OCI-LY7 (cell line): ENCODE measurements around the gene DTX1.

ENCODE experiments used
- EZH2phosphoT487 ChIP-seq: fragments of 200-600 bp; sonication (generic); IDR thresholded peaks from 2 replicates; pipeline ENCODE4 v1.6.1; 2018; ENCODE audit warnings: low read depth, borderline replicate concordance, mild to moderate bottlenecking, mixed run types, antibody characterized with exemption, low read length, moderate library complexity, mixed read lengths
- TF ChIP-seq, protein P1 (sequence below): fragments of 200-600 bp; sonication (generic); conservative IDR thresholded peaks from 2 replicates; pipeline ENCODE4 v1.5.1; 2014; ENCODE audit warnings: mild to moderate bottlenecking, antibody characterized with exemption, low read length, moderate library complexity, mixed read lengths

DNA sequence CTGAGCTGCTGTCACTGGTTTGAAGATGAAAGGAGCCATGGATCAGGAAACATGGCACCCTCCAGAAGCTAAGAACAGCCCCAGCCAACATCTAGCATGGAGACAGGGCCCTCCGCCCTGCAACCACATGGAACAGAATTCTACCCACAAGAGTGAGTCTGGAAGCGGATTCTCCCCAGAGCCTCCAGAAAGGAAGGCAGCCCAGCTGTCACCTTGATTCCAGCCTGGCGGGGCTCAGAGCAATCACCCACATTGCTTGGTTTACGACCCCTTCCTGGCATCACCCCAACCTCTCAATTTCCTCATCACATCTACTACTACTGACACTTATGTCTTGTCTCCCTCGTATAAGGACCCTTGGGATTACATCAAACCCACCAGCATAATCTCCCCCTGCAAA is 39.7 kb upstream of the DTX1 start:
- TF ChIP-seq, protein P1, sequence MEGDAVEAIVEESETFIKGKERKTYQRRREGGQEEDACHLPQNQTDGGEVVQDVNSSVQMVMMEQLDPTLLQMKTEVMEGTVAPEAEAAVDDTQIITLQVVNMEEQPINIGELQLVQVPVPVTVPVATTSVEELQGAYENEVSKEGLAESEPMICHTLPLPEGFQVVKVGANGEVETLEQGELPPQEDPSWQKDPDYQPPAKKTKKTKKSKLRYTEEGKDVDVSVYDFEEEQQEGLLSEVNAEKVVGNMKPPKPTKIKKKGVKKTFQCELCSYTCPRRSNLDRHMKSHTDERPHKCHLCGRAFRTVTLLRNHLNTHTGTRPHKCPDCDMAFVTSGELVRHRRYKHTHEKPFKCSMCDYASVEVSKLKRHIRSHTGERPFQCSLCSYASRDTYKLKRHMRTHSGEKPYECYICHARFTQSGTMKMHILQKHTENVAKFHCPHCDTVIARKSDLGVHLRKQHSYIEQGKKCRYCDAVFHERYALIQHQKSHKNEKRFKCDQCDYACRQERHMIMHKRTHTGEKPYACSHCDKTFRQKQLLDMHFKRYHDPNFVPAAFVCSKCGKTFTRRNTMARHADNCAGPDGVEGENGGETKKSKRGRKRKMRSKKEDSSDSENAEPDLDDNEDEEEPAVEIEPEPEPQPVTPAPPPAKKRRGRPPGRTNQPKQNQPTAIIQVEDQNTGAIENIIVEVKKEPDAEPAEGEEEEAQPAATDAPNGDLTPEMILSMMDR, result no peak
- TF ChIP-seq EZH2phosphoT487, result no peak
